C1 segment of cervical spinal cord (tissue), 14 donors: Measurements from ENCODE around the gene LRRC1.

Source experiments
- DNase-seq, 14 donors: peaks; one replicate each; lab custom pipeline; 2025; lab: John Stamatoyannopoulos, UW

The LRRC1 gene

DNA sequence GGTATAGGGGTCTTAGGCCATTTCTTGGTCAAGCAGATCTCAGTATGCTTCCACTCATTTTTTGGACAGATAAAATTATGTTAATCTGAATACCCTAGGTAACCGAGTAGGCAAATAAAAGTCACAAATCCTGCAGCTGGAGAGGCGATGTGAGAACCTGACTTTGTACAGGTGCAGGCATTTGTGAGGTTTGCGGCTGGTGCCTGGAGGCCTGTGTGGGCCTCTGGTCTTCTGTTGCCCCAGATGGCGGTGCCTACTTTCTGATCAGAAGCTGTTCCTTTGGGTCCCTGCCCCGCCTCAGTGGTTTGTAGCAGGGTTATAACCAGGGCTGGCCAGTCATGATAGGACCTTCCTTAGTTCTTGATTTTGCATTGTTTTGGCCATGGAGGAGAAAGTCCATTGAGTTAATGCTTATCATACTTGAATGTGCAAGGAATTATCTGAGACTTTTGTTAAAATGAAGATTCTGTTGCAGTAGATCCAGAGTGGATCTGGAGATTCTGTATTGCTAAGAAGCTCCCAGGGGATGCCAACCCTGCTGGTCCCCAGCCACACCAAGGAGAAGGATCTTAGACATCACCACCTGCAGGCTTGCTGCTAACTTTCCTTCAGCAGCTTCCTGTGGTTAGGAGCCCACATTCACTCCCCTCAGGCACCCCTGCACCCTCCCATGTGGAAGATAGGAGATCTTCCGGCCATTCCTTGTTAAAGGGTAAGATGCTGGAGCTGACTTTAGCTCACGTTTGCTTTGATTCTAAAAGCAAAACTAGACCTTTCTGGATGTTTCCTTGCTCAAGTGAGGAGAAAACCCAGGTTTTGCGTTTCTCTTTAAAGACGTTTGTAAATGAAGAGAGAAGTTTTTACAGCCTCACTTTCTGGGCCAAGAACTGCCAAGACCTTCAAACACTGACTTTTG, 50.7 kb downstream of the LRRC1 start:
- no peak for DNase-seq

DNA sequence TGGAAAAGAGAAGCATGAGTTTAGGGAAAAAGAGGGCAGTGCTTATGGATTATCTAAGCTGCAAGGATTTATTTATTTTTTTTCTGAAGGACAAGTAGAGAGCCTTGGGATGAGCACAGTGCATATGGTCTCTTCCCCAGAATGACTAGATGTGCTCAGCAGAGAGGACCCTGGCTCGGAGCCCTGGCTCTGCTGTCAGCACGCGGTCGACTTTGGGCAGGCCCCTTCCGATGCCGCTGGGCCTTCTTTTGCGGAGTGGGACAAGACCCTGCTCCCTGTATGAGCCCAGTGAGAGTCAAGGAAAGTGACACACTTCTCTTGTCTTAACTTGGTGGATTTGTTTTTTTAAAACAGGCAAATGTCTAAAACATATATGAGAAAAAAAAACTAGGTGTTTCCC, 51.4 kb downstream of the LRRC1 start:
- DNase-seq = no peak

DNA sequence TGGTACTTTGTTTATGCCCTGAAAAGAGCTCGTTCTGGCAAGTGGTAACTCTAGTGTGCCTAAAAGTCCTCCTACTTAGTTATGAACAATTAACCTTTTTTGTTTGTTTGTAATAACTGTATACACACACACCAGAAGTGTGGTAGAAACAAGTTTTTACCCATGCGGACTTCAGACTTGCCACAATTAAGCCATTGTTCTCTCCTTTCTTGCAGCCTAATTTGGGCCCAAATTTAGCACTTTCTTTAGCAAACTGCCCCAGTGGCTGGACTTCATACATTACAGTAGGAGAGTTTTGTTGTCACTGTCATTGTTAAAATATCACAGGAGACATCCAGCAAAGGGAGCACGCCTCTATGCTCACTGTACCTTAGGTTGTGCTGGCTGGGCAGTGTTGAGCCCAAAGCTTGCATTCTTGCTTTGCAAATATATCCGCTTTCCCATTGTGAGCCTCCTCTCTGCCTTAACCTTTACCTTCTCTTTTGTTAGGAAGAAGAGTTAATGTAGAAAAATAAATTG, 53.0 kb downstream of the LRRC1 start:
- DNase-seq = no peak

DNA sequence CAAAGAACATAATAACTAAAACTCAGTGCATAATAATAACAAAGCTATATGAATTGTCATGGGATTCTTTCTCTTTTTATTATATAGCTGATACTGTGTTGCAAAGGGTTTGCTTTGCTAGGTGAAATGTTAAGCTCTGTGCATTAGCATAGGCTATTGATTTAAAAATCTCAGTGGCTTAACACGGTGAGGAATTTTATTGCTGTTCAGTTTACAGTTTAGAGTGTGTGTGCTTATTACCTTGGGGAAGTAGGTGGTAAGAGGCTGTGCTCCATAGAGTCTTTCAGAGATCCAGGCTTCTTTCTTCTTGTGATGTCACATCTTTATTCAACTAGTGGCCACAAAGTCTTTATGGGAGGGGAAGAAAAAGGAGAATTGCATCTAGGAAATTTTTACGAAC, 55.7 kb downstream of the LRRC1 start:
- DNase-seq = no peak

DNA sequence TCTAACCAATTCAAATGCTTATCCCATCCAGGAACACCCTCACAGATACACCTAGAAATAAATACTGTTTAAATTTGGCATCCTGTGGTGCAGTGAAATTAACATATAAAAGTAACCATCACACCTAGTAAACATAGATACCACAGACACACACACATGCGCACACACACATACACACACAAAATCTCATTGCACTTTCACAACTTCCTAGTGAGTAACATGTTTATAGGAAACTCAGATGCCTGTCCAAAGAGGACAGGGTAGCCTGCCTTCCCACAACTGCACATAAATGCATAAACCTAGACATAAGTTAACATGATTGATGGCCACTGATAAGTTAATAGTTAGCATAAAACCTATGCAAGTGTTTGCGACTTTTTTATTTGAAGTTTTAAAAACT, 56.8 kb downstream of the LRRC1 start:
- DNase-seq = no peak

DNA sequence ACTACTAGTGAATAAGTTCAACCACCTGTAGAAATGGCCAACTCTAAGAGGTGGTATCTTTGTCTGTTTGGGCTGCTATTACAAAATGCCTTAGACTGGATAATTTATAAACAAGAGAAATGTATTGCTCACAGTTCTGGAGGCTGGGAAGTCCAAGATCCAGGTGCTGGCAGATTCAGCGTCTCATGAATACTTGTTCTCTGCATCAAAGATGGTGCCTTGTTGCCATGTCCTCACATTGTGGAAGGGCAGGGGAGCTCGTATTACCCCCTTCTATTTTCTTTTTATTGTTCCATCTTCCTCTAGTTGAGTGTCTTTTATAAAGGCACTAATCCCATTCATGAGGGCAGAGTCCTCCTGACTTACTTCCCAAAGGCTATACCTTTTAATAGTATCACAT, 58.0 kb downstream of the LRRC1 start:
- no peak for DNase-seq

GRCh38 chr6:53854843-53855567, 60.2 kb downstream of the LRRC1 start:
- no peak for DNase-seq

- DNase-seq = no peak
Measured at GRCh38 chr6:53855940-53856339, 61.1 kb downstream of the LRRC1 start.

DNA sequence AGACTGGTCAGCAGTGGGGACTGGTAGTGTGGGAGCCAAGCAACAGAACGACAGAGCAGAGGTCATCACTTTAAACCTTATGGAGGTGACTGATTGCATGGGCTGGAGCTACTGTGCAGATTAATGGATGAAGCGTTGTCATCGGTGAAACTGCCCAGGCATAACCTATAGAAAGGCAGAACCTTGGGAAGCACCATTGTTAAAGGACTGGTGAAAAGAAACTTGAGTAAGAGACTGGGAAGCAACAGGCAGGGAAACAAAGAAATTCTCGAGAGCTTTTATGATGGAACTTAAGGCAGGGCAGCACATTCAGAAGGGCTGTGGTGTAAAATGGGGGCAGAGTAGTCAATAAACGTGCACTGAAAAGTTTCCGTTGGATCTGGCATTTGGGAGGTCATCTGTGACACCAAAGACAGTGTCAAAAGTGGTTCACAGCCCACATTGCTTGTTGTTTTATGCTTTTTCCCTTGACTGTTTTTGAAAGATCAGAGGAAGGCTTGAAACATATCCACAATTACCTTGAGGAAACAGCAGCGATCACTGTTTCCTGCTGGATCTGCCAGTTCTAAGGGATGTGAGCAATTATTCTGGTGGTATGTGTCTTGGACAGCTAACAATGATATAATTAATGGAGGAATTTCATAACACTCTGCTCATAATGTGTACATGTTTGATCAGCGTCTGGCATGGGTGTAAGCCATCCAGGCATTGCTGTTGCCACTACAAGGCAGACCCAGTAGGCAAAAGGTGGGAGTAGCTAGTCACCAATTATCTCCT, 62.7 kb downstream of the LRRC1 start:
- DNase-seq = no peak

DNA sequence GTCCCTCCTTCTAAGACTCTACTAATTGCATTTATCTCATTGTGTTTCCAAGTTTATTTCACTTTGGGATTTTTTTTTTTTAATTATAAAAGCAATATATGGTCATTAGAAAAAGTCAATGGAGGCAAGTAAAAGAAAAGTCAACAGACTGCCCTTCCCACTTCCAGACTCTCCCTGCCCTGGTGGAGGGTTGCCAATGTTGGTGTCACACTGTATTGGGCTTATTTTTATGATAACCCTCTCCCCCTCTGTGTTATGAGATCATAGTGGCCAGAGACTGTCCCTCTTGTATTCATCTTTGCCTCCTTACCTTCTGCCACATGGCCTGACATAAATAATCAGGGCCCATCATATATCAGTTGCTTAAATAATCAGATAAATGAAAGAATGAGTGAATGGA, 63.4 kb downstream of the LRRC1 start:
- DNase-seq = no peak

- no peak for DNase-seq
Measured at GRCh38 chr6:53858913-53859312, 64.1 kb downstream of the LRRC1 start.

- DNase-seq = no peak
Measured at GRCh38 chr6:53860511-53860910, 65.7 kb downstream of the LRRC1 start.

GRCh38 chr6:53861518-53861917, 66.7 kb downstream of the LRRC1 start:
- no peak for DNase-seq

- peak in 4 of 14 donors; percentile 15 to 74 (median 34) for DNase-seq
Measured at GRCh38 chr6:53862662-53863462, 68.1 kb downstream of the LRRC1 start.

- DNase-seq = no peak
Measured at GRCh38 chr6:53864781-53865180, 70.0 kb downstream of the LRRC1 start.

- DNase-seq = no peak
Measured at GRCh38 chr6:53866226-53866625, 71.4 kb downstream of the LRRC1 start.

DNA sequence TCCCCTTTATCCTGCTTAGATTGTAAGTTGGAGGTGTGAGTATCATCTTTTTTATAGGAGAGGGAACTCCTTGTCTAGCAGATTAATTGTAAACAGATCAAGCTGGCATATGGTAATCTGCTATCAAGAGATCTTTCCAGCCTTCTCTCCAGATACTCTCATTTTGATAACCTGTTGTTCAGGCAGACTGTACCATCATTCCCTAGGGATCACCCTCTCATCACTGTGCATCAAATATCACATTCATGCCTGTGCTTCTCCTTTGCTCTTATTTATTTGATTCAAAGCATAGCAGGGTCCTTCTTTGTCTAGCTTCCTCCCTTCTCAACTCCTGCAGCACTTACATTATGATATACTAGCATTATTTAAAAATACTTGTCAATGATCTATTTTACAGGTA, 73.8 kb downstream of the LRRC1 start:
- no peak for DNase-seq

GRCh38 chr6:53869964-53870363, 75.2 kb downstream of the LRRC1 start:
- no peak for DNase-seq

DNA sequence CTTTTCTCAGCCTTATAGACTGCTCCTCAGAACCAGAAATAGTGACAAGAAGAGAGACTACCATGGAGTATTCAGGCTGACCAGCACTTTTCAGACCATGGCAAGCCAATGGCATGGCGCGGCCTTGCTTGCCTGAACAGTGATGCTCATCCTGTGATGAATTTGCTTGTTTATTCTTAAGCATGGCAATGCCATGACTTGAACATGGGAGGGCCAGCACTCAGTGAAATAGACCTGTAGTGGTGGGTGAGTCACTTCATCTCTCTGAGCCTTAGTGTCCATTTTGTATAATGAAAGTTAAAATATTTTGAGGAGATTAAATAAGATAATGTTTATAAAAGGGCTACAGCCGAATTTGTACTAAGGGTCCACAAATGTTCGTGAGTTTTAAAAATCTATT, 79.1 kb downstream of the LRRC1 start:
- DNase-seq = no peak

- no peak for DNase-seq
Measured at GRCh38 chr6:53874964-53875363, 80.2 kb downstream of the LRRC1 start.

DNA sequence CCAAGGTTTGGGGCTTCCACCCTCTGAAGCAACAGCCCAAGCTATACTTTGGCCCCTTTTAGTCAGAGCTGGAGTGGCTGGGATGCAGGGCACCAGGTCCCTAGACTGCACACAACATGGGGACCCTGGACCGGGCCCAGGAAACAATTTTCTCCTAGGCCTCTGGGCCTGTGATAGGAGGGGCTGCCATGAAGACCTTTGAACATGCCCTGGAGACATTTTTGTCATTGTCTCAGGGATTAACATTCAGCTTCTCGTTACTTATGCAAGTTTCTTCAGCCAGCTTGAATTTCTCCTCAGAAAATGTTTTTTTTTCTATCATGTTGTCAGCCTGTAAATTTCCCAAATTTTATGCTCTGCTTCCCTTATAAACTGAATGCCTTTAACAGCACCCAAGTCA, 82.3 kb downstream of the LRRC1 start:
- no peak for DNase-seq
